NCI-H2171 treated with DMSO at 0.1 percent for 48 hours (cell line): ENCODE measurements around the gene TMEM50B.
"Not testable (repeated sequence)": the region's sequence is repeated elsewhere in the genome, so short reads cannot be mapped to it uniquely, and the experiment has no call there.

Experiments
- DNase-seq: peaks from one replicate; lab custom pipeline; 2025; lab: John Stamatoyannopoulos, UW

TMEM50B gene

GRCh38 chr21:33479679-33480480, at the start of gene TMEM50B:
TMEM50B (minus strand) TSS chr21:33479974; CDS start chr21:33468885, 11,089 bp downstream.
- peak; percentile 92 for DNase-seq

DNA sequence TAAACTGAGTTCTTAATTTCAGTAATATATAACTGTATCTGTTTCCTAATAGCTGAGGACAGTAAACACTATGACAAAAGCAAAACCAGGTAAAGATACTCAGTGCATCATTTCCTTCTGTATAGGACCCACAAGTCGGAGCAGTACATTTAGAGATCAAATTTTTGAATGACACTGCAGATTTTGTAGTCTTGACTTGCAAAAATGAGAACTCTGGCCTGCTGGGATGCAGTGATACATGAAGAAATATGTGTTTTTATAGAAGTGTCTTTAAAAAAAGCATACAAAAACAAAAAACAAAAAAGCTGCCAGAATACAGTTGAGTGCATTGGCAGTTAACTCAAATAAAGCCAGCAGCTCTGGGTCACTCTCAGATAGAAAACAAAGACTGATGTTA, 43.2 kb upstream of the TMEM50B start:
- no peak for DNase-seq

DNA sequence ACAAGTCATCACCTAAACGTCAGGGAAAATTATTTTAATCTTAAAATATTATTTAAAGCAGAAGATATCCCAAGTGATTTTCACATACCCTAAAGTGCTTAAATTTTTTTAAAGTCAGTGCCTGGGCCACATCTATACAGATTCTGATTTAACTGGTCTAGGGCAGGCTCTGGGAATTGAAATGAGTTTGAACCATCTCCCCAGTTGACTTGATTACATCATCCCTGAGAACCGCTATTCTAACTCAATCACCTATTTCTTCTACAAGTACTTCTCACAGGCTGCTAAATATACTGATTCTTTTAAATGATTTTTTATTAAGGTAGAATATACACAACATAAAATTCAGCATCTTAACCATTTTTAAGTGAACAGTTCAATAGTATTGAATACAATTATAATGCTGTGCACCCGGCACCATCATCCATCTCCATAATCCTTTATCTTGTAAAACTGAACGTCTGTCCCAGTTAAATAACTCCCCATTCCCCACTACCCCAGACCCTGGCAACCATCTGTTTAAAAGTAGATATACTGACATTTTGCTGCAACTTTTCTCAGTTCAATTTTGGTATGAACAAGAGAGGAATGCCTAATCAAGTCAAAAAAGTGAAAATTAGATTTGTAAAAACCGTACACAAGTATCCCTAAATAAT, 42.7 kb upstream of the TMEM50B start:
- no peak for DNase-seq

DNA sequence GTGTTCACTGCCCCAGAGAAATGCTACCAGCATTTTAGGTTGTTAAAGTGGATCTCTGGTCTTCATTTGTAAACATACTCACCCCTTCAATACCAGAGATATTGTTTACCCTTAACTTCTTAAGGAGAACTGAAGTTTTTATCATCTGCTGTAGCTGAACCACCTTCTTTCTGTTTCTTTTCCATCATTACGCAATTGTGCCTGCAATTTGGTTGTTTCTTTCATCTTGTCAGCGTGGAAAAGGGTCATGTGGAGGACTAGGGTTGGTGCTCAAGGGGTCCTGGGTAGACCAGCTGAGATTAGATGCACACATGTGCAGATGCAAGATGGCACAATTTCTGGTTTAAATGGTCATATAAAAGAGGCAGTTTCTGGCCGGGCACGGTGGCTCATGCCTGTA, 39.1 kb upstream of the TMEM50B start:
- no peak for DNase-seq

GRCh38 chr21:33514229-33514628, 34.5 kb upstream of the TMEM50B start:
- no peak for DNase-seq

DNA sequence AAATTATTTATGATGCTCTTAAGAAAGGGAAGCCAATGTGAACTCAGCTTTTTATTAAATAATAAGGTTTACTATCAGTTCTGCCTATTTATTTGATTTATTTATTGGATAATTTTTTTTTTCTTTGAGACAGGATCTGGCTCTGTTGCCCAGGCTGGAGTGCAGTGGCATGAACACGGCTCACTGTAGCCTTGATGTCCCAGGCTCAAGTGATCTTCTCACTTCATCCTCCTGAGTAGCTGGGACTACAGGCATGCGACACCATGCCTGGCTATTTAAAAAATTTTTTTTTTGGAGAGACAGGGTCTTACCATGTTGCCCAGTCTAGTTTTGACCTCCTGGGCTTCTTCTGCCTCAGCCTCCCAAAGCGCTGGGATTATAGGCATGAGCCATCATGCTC, 32.7 kb upstream of the TMEM50B start:
- no peak for DNase-seq

GRCh38 chr21:33511639-33512038, 31.9 kb upstream of the TMEM50B start:
- no peak for DNase-seq

DNA sequence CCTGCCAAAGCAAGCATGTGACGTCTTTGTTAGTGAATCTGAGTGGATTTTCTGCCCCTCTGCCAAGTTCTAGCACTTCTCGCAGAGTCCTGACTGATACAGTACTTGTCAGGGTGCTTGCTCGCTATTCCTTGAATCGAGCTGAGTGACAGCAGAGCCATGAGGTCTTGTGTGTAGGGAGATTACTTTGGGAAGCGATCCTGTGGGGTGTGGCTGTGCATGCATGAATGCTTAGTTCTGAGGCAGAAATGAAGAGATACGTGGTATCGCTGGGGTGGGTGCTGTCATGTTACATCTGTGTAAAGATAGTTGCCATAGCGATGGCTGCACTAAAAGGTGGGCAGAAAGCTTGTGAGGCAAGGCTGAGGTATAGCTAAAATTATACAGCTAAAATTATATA, 31.1 kb upstream of the TMEM50B start:
- no peak for DNase-seq

GRCh38 chr21:33507003-33507402, 27.2 kb upstream of the TMEM50B start:
- not testable (repeated sequence) for DNase-seq

- no peak for DNase-seq
Observed at GRCh38 chr21:33505833-33506232, 26.1 kb upstream of the TMEM50B start.

DNA sequence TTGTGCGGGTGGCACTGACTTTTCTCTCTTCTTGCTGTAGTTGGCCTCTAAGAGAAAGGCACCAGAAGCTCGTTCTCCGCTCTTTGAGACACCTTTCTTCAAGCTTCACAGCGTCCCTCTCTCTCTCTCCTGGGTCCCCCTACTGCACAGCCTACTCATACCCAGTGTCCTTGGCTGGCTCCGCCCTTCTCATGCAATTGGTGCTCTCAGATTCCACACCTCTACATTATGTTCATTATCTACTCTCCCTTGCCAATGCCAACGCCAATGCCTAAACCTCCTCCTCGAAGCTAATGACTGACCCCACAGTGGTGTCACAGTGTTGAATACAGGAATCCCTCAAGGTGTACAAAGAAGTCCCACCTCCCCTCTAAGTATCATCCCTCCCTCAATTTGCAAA, 16.6 kb upstream of the TMEM50B start:
- DNase-seq: no peak

DNA sequence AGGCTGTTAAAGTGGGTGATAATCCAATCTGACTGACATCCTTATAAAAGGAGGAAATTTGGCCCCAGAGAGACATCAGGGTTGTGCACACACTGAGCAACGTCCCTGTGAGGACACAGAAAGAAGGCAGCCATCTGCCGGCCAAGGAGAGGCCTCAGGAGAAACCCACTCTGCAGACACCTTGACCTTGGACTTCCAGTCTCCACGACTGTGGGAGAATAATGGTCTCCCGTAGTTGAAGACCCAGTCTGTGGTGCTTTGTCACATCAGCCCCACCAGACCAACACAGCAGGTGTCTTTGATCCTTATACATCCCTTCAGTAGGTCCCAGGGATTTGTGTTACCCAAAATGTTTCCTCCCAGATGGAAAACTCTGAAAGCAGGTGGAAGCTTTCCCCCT, 16.0 kb upstream of the TMEM50B start:
- no peak for DNase-seq

GRCh38 chr21:33493756-33494155, 14.0 kb upstream of the TMEM50B start:
- no peak for DNase-seq

DNA sequence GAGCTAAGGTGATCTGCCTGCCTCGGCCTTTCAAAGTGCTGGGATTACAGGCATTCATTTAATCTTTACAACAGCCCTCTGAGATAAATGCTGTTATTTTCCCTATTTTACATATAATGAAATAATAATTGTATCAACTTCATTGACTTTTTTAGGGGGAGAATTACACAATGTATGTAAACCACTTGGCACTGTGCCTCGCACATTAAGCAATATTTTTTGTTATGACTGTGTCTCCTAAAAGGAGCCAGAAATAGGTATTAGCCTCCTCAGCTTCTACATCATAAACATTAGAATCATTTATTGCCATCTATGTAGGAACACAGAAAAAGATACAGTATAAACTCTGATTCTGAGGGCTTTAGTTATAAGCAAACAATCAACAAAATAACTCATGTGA, 12.8 kb upstream of the TMEM50B start:
- no peak for DNase-seq

- peak; percentile 94 for DNase-seq
Observed at GRCh38 chr21:33491373-33492102, 11.8 kb upstream of the TMEM50B start, which contains the start of gene DNAJC28. DNAJC28 (minus strand) TSS chr21:33491716; CDS start chr21:33489393, 2,323 bp downstream.

GRCh38 chr21:33490991-33491372, 11.2 kb upstream of the TMEM50B start:
- DNase-seq: no peak

- no peak for DNase-seq
Observed at GRCh38 chr21:33488936-33489335, 9.2 kb upstream of the TMEM50B start.

- no peak for DNase-seq
Observed at GRCh38 chr21:33487996-33488395, 8.2 kb upstream of the TMEM50B start.

DNA sequence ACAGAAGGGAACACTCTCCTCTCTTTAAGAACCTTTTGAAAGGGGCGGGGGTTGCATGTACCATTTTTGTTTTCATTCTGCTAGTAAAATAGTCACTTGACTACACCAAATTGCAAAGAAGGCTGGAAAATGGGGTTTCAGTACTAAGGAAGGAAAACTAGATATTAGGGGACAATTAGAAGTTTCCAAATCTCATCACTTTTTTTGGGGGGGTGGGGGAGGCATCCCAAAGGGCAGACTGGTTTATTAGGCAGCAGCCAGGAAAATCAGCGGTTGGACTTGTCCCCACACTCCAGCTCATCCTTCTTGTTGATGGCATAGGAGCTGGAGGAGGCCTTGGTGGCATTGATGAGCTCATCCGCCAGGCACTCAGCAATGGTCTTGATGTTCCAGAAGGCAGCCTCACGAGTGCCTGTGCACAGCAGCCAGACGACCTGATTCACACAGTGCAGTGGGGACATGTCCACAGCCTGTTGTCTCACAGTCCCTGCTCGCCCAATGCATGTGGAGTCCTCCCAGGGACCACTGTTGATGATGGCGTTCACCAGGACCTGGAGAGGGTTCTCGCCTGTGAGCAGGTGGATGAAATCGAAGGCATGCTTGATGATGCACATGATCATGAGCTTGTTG, 1.7 kb upstream of the TMEM50B start:
- no peak for DNase-seq

- DNase-seq: no peak
Observed at GRCh38 chr21:33480481-33481103, 818 bp upstream of the TMEM50B start.

GRCh38 chr21:33478935-33479678, 667 bp downstream of the TMEM50B start:
- DNase-seq: peak; percentile 32
